ENCODE data around the gene LACRT. TPM values are rescaled to one million over a fixed set of nuclear protein-coding genes. Genes with fewer than 3 reads are reported as not detected.

Gene LACRT
- total RNA-seq, 1 experiment from 2014 or later = not detected

- H3K4me3 ChIP-seq (ENCODE audit: insufficient read depth, low read depth, low read length) = no peak overlapping the region
- peaks cover 11% of the 10 kb centered on the region; the same call in 1 of the 2 replicates for H3K27me3 ChIP-seq (ENCODE audit: control insufficient read depth, insufficient read depth, low read length)
- DNase-seq = peak; percentile 45
- no peaks in the 10 kb centered on the region for H3K36me3 ChIP-seq (replicated peaks; ENCODE audit: control insufficient read depth, insufficient read depth, low read length)
These were observed 51.0 kb downstream of the LACRT start for GRCh38 chr12:54583726-54584125.

GRCh38 chr12:54581412-54581811 lies 53.3 kb downstream of the LACRT start:
- Histone ChIP-seq H3K27me3 (ENCODE audit: control insufficient read depth, insufficient read depth, low read length) (no peaks in the 10 kb centered on the region; the same call in 1 of the 2 replicates), H3K36me3 (replicated peaks; ENCODE audit: control insufficient read depth, insufficient read depth, low read length) (no peaks in the 10 kb centered on the region), H3K4me3 (ENCODE audit: insufficient read depth, low read depth, low read length) (no peak overlapping the region)
- DNase-seq = no peak

Other genes starting within 250 kb of the LACRT start
- gene ITGA5, start 215.6 kb downstream of the LACRT start, total RNA-seq (2014; rRNA removed; shearing (Covaris generic)) = 38.4 and 50.6 TPM in 2 replicates
- gene GTSF1, start 161.3 kb downstream of the LACRT start, total RNA-seq (2014; rRNA removed; shearing (Covaris generic)) = 1.0 TPM in 1 of 2 replicates, not detected in the other
- not detected in 2 replicates for gene NCKAP1L, start 137.1 kb downstream of the LACRT start, total RNA-seq (2014; rRNA removed; shearing (Covaris generic))
- gene PDE1B, start 85.3 kb downstream of the LACRT start, total RNA-seq (2014; rRNA removed; shearing (Covaris generic)) = 5.0 and 7.7 TPM in 2 replicates
- 23.8 and 24.3 TPM in 2 replicates for gene PPP1R1A, start 46.2 kb downstream of the LACRT start, total RNA-seq (2014; rRNA removed; shearing (Covaris generic))
- gene DCD, start 13.5 kb upstream of the LACRT start, total RNA-seq (2014; rRNA removed; shearing (Covaris generic)) = not detected in 2 replicates
- gene MUCL1, start 219.6 kb upstream of the LACRT start, total RNA-seq (2014; rRNA removed; shearing (Covaris generic)) = not detected in 2 replicates